Measurements from ENCODE around the gene OSBPL8. TPM values are rescaled to one million over a fixed set of nuclear protein-coding genes. Genes with fewer than 3 reads are reported as not detected.
A peak's percentile ranks its signal among the peaks of the same experiment; 100 is the strongest.

The OSBPL8 gene
- total RNA-seq, 1 donor: 204 TPM

DNA sequence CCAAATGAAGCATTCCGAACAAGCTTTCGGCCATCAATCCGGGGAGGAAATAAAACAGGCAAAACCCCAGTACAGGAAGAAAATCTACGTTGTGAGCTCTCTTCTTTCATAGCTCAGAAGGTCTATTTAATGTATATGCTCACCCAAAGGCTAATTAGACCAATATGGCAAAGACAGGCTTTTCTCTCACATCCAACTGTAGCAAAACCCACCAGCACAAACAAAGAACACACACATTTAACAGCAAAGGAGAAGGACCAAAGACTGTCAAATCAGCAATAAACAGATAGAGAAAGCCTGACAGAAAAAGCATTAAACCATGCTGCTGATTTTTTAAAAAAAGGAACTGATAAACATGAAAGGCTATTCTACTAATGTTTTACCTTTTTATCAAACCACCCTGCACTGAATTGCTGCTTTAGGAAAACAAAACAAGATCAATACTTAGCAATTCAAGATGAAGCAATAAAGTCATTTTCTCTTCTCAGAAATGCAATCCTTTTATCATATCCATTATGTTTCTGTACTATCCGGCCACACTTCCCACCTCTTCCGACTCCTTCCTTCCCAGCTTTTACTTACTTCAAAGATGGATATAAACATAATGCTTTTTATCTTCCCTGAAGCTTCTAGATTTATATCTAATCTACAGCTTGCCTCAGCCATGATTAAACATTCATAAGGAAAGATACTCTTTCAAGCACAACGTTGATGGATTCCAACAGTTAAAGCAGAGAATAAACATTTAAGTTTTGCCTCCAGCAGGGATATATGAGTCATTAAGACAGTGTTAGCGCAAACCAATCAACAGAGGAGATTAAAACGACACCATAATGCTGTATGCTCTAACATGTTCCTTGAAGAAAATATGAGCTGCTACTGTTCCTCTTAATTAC lies 136.8 kb downstream of the OSBPL8 start:
- no peak for DNase-seq (ENCODE audit: insufficient read length, low spot score, missing footprints)
- no peak overlapping the region for H2AFZ ChIP-seq (ENCODE audit: low read length)
- H3K27ac ChIP-seq (ENCODE audit: low read depth, low read length): no peak overlapping the region
- no peaks in the 10 kb centered on the region for H3K4me1 ChIP-seq (ENCODE audit: insufficient read depth, low read length)
- peaks cover 61% of the 10 kb centered on the region for H3K79me2 ChIP-seq (ENCODE audit: insufficient read depth, low read length)
- peak overlapping the region; percentile 67 for H3K4me2 ChIP-seq (ENCODE audit: insufficient read depth, low read length)
- H4K20me1 ChIP-seq (ENCODE audit: insufficient read depth, low read length): peaks cover 5% of the 10 kb centered on the region
- H3K27me3 ChIP-seq (ENCODE audit: insufficient read depth, low read length): no peaks in the 10 kb centered on the region
- TF ChIP-seq, protein P1, sequence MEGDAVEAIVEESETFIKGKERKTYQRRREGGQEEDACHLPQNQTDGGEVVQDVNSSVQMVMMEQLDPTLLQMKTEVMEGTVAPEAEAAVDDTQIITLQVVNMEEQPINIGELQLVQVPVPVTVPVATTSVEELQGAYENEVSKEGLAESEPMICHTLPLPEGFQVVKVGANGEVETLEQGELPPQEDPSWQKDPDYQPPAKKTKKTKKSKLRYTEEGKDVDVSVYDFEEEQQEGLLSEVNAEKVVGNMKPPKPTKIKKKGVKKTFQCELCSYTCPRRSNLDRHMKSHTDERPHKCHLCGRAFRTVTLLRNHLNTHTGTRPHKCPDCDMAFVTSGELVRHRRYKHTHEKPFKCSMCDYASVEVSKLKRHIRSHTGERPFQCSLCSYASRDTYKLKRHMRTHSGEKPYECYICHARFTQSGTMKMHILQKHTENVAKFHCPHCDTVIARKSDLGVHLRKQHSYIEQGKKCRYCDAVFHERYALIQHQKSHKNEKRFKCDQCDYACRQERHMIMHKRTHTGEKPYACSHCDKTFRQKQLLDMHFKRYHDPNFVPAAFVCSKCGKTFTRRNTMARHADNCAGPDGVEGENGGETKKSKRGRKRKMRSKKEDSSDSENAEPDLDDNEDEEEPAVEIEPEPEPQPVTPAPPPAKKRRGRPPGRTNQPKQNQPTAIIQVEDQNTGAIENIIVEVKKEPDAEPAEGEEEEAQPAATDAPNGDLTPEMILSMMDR (IDR thresholded peaks at IDR 0.05; ENCODE audit: extremely low read depth, low read depth, low read length): no peak
- no peaks in the 10 kb centered on the region for H3K36me3 ChIP-seq (ENCODE audit: insufficient read depth, low read length)
- H3K9me3 ChIP-seq (ENCODE audit: low read depth, low read length): peaks cover 2% of the 10 kb centered on the region
- peak overlapping the region; percentile 43 for H3K4me3 ChIP-seq (ENCODE audit: insufficient read depth, low read length)

DNA sequence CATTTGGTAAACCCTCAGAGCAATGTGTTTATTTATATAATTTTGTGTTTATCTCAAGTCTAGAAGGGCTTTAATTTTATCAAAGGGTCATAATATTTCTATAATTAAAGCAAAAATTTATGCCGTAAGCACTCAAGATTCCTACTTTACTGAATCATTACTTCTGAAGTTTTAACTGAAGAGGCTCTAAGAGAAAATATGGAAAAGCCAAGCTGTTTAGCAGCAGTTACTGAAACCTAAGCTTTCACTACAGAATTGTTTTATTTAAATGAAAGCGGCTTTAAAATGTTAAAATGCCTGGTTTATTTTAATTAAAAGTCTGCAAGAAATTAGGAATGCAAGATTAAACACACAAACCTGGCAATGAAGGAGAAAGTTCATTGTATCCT lies 137.4 kb downstream of the OSBPL8 start:
- TF ChIP-seq, protein P1 (IDR thresholded peaks at IDR 0.05; ENCODE audit: extremely low read depth, low read depth, low read length): no peak
- Histone ChIP-seq H3K27me3 (ENCODE audit: insufficient read depth, low read length) (no peaks in the 10 kb centered on the region), H3K36me3 (ENCODE audit: insufficient read depth, low read length) (no peaks in the 10 kb centered on the region), H4K20me1 (ENCODE audit: insufficient read depth, low read length) (peaks cover 5% of the 10 kb centered on the region), H3K9me3 (ENCODE audit: low read depth, low read length) (peaks cover 2% of the 10 kb centered on the region), H2AFZ (ENCODE audit: low read length) (no peak overlapping the region), H3K27ac (ENCODE audit: low read depth, low read length) (no peak overlapping the region), H3K4me1 (ENCODE audit: insufficient read depth, low read length) (no peaks in the 10 kb centered on the region), H3K4me3 (ENCODE audit: insufficient read depth, low read length) (peak overlapping the region; percentile 43), H3K79me2 (ENCODE audit: insufficient read depth, low read length) (peaks cover 58% of the 10 kb centered on the region), H3K4me2 (ENCODE audit: insufficient read depth, low read length) (peak overlapping the region; percentile 67)
- DNase-seq (ENCODE audit: insufficient read length, low spot score, missing footprints): no peak

DNA sequence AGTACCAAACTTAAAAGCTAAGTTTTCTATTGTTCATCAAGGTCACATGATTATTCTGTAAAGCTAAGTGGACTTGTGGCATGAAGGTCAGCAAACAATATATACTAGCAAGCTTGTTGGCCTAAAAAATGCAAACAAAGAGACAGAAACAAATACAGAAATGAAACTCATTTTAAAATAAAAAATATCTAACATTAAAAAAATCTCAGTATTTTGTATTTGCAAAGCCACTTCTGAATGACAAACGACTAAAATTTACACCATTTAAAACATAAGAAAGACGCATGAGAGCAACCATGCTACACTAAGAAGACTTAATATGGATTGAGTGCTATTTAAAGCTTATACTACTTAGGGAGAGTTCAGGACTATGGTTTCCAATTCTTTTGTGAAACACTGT lies 138.5 kb downstream of the OSBPL8 start:
- peaks cover 52% of the 10 kb centered on the region for H3K79me2 ChIP-seq (ENCODE audit: insufficient read depth, low read length)

DNA sequence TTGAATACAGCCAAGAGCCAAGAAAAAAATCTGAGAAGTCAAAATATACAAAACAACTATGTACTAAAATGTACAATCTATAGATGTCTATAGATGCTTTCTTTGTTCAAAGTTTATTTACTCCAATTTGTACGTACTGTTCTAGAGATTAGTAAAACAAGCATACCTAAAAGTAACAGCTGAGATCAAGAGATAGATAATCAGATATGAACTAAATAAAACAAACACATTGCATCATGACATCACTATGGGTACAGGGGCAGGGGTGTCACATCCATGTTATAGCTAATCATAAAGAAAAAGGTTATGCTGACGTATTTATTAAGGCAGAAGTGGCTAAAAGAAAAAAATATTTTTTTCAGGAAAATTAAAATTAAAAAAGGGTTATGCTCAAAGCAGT lies 139.3 kb downstream of the OSBPL8 start:
- Histone ChIP-seq H3K79me2 (ENCODE audit: insufficient read depth, low read length) (peaks cover 43% of the 10 kb centered on the region), H4K20me1 (ENCODE audit: insufficient read depth, low read length) (peaks cover 5% of the 10 kb centered on the region), H2AFZ (ENCODE audit: low read length) (no peak overlapping the region)

More for the DNA sequence above, 138.5 kb downstream of the OSBPL8 start:
- DNase-seq (ENCODE audit: insufficient read length, low spot score, missing footprints): no peak
- no peaks in the 10 kb centered on the region for H3K4me1 ChIP-seq (ENCODE audit: insufficient read depth, low read length)
- no peak overlapping the region for H3K4me3 ChIP-seq (ENCODE audit: insufficient read depth, low read length)
- H3K27ac ChIP-seq (ENCODE audit: low read depth, low read length): no peak overlapping the region
- TF ChIP-seq, protein P1 (IDR thresholded peaks at IDR 0.05; ENCODE audit: extremely low read depth, low read depth, low read length): no peak
- no peaks in the 10 kb centered on the region for H3K27me3 ChIP-seq (ENCODE audit: insufficient read depth, low read length)
- no peaks in the 10 kb centered on the region for H3K36me3 ChIP-seq (ENCODE audit: insufficient read depth, low read length)
- peaks cover 5% of the 10 kb centered on the region for H4K20me1 ChIP-seq (ENCODE audit: insufficient read depth, low read length)
- H3K9me3 ChIP-seq (ENCODE audit: low read depth, low read length): peaks cover 2% of the 10 kb centered on the region
- no peak overlapping the region for H2AFZ ChIP-seq (ENCODE audit: low read length)
- no peak overlapping the region for H3K4me2 ChIP-seq (ENCODE audit: insufficient read depth, low read length)

More for the DNA sequence above, 139.3 kb downstream of the OSBPL8 start:
- no peaks in the 10 kb centered on the region for H3K27me3 ChIP-seq (ENCODE audit: insufficient read depth, low read length)
- no peaks in the 10 kb centered on the region for H3K4me1 ChIP-seq (ENCODE audit: insufficient read depth, low read length)
- no peak overlapping the region for H3K4me2 ChIP-seq (ENCODE audit: insufficient read depth, low read length)
- no peak for DNase-seq (ENCODE audit: insufficient read length, low spot score, missing footprints)
- H3K27ac ChIP-seq (ENCODE audit: low read depth, low read length): no peak overlapping the region
- TF ChIP-seq, protein P1 (IDR thresholded peaks at IDR 0.05; ENCODE audit: extremely low read depth, low read depth, low read length): no peak
- no peaks in the 10 kb centered on the region for H3K36me3 ChIP-seq (ENCODE audit: insufficient read depth, low read length)
- no peaks in the 10 kb centered on the region for H3K9me3 ChIP-seq (ENCODE audit: low read depth, low read length)
- no peak overlapping the region for H3K4me3 ChIP-seq (ENCODE audit: insufficient read depth, low read length)
